Measurements from ENCODE around the gene PRRG4.
"Not testable (repeated sequence)": the region's sequence is repeated elsewhere in the genome, so short reads cannot be mapped to it uniquely, and the experiment has no call there.

PRRG4 gene

GRCh38 chr11:32887707-32888383, 58.1 kb downstream of the PRRG4 start:
- DNase-seq, result not testable (repeated sequence)

- DNase-seq, result not testable (repeated sequence)
Measured at GRCh38 chr11:32888384-32888710, 58.6 kb downstream of the PRRG4 start.

GRCh38 chr11:32888805-32889204, 59.1 kb downstream of the PRRG4 start:
- no peak for DNase-seq

GRCh38 chr11:32890843-32891656, 61.3 kb downstream of the PRRG4 start:
- DNase-seq, result no peak

GRCh38 chr11:32891657-32892354, 62.1 kb downstream of the PRRG4 start:
- no peak for DNase-seq

- peak; percentile 82 for DNase-seq
Measured at GRCh38 chr11:32892355-32893092, 62.8 kb downstream of the PRRG4 start, which contains the start of gene QSER1. TSS of gene QSER1 (plus strand) at chr11:32892811. CDS start at chr11:32893126, 315 bp downstream.

- DNase-seq, result no peak
Measured at GRCh38 chr11:32893093-32893342, 63.3 kb downstream of the PRRG4 start.

GRCh38 chr11:32893343-32894148, 63.8 kb downstream of the PRRG4 start:
- peak; percentile 77 for DNase-seq

GRCh38 chr11:32894149-32894827, 64.6 kb downstream of the PRRG4 start:
- no peak for DNase-seq

- no peak for DNase-seq
Measured at GRCh38 chr11:32894921-32895320, 65.2 kb downstream of the PRRG4 start.

GRCh38 chr11:32895471-32895870, 65.7 kb downstream of the PRRG4 start:
- DNase-seq, result no peak

- DNase-seq, result no peak
Measured at GRCh38 chr11:32897103-32897502, 67.4 kb downstream of the PRRG4 start.

- no peak for DNase-seq
Measured at GRCh38 chr11:32899438-32899837, 69.7 kb downstream of the PRRG4 start.

- no peak for DNase-seq
Measured at GRCh38 chr11:32902089-32902665, 72.5 kb downstream of the PRRG4 start.

GRCh38 chr11:32905028-32905667, 75.4 kb downstream of the PRRG4 start:
- no peak for DNase-seq
